ENCODE measurements around the gene ABLIM2. TPM values are rescaled to one million over a fixed set of nuclear protein-coding genes. Genes with fewer than 3 reads are reported as not detected.
A peak's percentile ranks its signal among the peaks of the same experiment; 100 is the strongest.

Gene ABLIM2
- total RNA-seq, 2 experiments from 2014 or later, result 0.30 to 0.79 TPM

DNA sequence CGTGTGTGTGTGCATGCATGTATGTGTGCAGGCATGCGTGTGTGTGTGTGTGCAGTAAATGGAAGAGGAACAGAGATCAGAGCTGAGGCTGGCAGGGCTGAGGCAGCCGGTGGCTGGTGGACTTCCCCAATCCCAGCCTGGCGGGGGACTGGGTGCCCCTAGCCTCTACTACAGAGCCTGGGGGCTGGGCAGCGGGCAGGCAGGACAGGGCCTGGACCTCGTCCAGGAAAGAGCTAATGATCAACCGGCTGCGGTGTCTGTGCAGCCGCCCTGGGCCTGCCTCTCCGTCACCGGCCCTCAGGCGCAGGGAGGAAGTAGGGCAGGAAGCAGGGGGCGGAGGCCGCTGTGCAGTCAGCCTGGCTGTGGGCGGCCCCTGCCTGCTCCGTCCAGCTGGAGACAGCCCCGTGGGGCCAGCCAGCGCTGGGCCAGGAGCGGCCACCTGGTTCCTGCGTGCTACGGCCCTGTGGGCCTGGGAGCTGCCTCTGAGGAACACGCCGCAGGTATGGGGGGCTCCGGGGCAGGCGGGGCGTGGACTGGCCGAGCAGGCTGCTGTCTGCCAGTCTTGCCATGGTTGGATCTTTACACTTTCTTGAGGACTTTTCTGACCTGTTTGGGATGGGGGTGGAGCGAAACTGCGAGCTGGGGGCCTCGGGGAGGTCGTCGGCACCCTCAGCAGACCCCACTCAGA lies 40.4 kb upstream of the ABLIM2 start, which contains the start of gene SH3TC1:
TSS of gene SH3TC1 (plus strand) at position 385 of the 688 bp plus-strand sequence. CDS start 5,905 bp downstream, outside the sequence.
- ChIA-PET CTCF (interaction anchor here (0.6 to 1.8 kb wide), 6 partner anchors 22 to 1539 kb away, joined by 3 to 5 read pairs (median 4); no protein-coding TSS in a partner anchor), POLR2A (no interaction called here)
- peak within 1 kb of the TSS; percentile 88 for H3K27ac Mint-ChIP-seq
- H3K36me3 Mint-ChIP-seq (ENCODE audit: low read depth), result no peaks in the 10 kb centered on the region
- H3K27me3 Mint-ChIP-seq, result no peaks in the 10 kb centered on the region
- H3K4me1 Mint-ChIP-seq, result peaks cover 39% of the 10 kb centered on the region
- peak; percentile 67 for DNase-seq
- H3K9me3 Mint-ChIP-seq, result no peaks in the 10 kb centered on the region
- peak within 1 kb of the TSS; percentile 77 for H3K4me3 Mint-ChIP-seq

DNA sequence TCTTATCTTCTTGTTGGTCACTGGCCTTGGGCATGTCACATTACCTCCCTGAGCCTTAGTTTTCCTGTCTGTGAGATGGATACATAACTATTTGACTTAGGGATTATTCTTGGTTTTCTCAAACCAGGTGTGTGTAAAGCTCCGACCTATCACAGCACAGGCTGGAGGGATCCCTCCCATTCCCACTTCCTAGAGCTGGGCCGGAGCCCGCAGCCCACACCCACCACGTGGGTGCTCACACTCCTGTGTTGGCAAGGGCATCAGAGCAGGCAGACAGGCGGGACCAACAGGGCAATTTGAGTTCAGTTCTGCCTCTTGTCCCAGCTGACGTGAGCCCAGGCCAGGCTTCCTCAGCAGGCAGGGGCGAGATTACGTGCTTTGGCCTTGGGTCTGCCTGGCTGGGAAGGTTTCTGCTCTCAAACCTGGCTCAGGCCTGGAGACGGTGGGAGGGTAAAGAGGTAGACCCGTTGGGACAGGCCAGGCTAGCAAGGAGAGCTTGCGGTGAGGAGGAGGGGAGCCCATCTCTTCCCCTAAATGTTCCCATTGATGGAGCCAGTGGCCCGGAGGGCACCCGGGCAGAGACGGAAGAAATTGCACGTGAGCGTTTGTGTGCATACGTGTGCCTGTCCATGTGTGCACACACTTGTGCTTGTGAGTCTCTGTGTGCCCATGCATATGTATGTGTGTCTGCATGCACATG lies 39.7 kb upstream of the ABLIM2 start:
- Mint-ChIP-seq H3K36me3 (ENCODE audit: low read depth) (no peaks in the 10 kb centered on the region), H3K4me3 (peak overlapping the region; percentile 77), H3K27ac (peak overlapping the region; percentile 88), H3K4me1 (peaks cover 39% of the 10 kb centered on the region), H3K9me3 (no peaks in the 10 kb centered on the region), H3K27me3 (peaks cover under 1% of the 10 kb centered on the region)
- ChIA-PET POLR2A (no interaction called here), CTCF (interaction anchor here (0.6 to 2.0 kb wide), 6 partner anchors 8 to 1539 kb away, joined by 3 to 7 read pairs (median 4); no protein-coding TSS in a partner anchor)
- no peak for DNase-seq

DNA sequence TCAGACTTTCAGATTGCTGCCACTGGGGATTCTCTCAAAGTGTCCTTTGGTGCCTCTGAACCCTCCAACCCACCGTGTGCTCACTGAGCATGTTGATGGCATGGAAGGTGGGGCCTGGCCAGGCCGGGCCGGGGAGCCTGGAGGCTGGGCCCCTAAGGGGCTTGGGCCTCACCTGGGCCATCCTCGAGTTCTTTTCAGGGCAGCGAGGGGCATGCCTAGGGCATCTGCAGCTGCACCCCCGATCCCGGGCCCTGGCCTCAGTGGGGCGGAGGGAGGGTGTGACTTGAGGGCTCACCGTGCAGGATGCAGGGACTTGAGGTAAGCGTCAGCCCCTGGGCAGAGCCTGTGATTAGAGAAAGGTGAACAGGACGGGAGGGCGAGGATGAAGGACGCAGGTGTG lies 38.9 kb upstream of the ABLIM2 start:
- POLR2A ChIA-PET, result no interaction called here
- CTCF ChIA-PET, result interaction anchor here (1.0 to 2.0 kb wide), 3 partner anchors 8 to 44 kb away, joined by 3 to 7 read pairs (median 5); no protein-coding TSS in a partner anchor
- no peaks in the 10 kb centered on the region for H3K9me3 Mint-ChIP-seq
- peaks cover 40% of the 10 kb centered on the region for H3K4me1 Mint-ChIP-seq
- H3K36me3 Mint-ChIP-seq (ENCODE audit: low read depth), result no peaks in the 10 kb centered on the region
- H3K4me3 Mint-ChIP-seq, result no peak overlapping the region
- peaks cover 2% of the 10 kb centered on the region for H3K27me3 Mint-ChIP-seq
- H3K27ac Mint-ChIP-seq, result no peak overlapping the region
- no peak for DNase-seq

DNA sequence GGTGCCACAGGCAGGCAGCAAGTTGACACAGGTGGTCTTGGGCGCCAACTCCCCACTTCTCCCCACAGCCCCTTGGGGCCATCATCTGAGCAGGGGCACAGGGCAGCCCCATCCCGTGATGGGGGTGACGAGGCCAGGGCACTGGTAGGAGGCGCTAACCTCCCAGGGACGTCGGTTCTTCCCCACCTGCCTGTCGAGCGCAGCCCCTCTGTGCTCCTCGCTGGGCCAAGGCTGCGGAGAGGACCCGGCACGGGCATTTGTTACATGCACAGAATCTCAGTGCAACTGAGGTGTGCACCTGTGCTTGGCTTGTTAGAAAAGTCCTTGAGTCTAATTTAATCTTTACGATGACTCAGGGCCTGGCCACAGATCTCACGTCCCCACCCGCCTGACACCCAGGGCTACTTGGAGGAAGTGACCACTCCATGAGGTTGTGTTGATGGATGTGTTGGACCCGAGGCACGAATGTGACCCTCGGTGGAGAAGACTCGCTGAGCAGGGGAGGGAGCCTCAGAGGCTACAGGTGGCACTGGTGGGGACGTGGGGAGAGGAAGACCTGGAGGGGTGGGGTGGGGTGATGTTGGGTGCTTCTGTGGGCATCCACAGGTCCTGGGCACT lies 37.3 kb upstream of the ABLIM2 start:
- CTCF ChIA-PET, result interaction anchor here (2.0 kb wide), 1 partner anchor 46 kb away, joined by 7 read pairs; no protein-coding TSS in a partner anchor
- POLR2A ChIA-PET, result no interaction called here
- DNase-seq, result no peak
- Mint-ChIP-seq H3K4me3 (no peak overlapping the region), H3K9me3 (no peaks in the 10 kb centered on the region), H3K27ac (no peak overlapping the region), H3K4me1 (peaks cover 28% of the 10 kb centered on the region), H3K36me3 (ENCODE audit: low read depth) (no peaks in the 10 kb centered on the region), H3K27me3 (peaks cover 2% of the 10 kb centered on the region)

DNA sequence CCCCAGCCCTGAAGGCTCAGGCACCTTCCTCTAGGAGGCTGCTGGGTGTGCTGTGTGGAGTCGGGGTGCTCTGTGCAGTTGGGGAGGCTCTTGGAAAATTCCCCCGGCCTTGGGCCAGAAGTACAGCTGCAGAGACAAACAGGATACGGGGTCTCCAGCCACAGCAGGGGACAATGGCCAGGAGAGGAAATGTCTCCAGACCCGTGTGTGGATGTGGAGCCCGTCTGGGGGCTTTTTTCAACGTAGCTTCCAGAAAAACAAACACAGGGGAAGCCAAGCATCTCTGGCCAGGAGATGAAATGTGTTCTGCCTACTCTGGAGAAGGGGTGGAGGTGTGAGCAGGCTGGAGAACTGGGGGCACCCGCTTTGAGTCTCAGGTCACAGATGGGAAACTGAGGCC lies 36.8 kb upstream of the ABLIM2 start:
- Mint-ChIP-seq H3K4me3 (no peak overlapping the region), H3K27me3 (peaks cover 2% of the 10 kb centered on the region), H3K27ac (no peak overlapping the region), H3K36me3 (ENCODE audit: low read depth) (no peaks in the 10 kb centered on the region), H3K4me1 (peaks cover 23% of the 10 kb centered on the region), H3K9me3 (no peaks in the 10 kb centered on the region)
- ChIA-PET CTCF (interaction anchor here (1.4 kb wide), 1 partner anchor 8 kb away, joined by 4 read pairs; no protein-coding TSS in a partner anchor), POLR2A (no interaction called here)
- DNase-seq, result no peak

DNA sequence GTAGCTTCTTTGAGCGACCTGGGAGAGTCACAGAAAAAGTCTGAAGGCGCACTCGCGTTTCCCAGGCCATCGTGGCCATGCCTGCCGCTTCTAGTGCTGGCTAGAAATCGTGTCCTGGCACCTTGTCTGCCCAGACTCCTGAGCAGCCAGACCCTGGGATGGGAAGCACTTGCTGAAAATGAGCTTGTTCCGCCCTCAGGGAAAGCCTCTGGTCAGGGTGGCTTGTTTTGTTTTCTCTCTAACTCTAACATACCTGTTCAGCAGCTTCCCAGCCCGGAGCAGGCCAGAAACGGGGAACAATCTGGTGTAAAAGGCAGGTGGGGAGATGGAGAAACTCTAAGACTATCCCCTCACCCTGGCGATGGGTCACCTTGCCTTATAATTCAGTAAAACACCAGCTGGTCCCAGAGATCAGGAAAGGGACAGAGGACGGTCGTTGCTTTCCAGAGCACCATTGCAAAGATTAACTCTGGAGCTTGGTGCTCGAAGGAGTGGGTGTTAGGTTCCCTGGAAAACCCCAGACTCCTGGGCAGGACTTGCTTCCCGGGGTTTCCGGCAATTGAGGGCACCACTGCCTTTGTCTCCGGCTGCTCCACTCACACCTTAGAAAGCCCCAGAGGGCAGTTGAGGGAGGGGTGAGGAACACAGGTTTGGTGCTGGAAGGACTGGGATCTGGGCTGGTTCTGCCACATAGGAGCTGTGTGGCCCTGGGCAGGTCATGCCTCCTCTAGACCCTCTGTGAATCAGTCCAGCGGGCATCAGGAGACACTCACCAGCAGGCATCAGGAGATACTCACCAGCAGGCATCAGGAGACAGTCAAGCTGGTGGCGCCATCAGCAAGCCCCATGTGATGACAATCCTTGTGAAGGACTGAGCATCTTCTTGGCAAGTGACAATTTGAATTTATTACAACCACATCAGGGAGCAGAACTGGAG lies 36.0 kb upstream of the ABLIM2 start:
- no peak overlapping the region for H3K27ac Mint-ChIP-seq

DNA sequence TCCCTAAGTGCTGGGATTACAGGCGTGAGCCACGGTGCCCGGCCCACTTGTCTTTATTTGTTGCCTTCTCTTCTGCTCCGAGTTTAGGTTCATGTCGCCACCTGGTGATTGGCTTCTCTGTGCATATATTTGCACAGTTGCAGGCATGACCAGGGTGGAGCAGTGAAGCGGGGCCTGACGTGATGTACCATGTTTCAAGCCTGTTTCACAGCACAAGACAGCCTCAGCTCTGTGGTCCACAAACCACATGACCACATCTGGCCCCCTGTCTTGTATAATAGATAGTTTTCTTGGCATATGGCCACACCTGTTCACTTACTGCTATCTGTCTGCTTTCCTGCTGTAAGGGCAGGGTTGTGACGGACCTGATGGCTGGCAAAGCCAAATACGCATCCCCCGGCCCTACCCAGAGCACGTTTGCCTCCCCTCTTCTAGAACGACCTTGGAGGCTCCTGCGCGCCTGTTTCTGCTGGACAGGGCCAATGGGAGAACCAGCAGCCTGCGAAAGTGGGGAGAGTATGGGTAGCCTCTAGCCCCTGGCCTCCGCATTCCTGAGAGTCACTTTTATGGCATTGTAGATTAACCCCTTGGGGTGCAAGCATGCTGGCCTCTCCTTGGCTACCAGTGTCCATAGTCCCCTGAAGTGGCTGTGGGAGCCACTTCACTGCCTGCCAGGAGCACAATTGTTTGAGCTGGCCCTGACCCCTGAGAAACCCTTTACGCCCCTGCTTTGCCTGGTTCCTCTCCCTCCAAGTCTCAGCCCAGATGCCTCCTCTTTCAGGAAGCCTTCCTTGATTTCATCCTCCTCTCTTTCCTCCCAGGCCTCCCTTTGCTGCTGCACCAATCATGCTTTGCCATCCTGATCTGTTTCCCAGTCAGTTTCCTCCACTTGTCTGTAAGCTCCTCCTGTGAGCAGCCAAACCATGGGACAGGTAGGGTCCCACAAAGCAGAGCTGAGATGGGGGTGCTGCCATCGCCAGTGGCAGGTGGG lies 34.4 kb upstream of the ABLIM2 start:
- ChIA-PET POLR2A (no interaction called here), CTCF (interaction anchor here (1.1 to 1.7 kb wide), 4 partner anchors 9 to 28 kb away, joined by 3 to 4 read pairs (median 4); no protein-coding TSS in a partner anchor)
- Mint-ChIP-seq H3K4me3 (no peak overlapping the region), H3K27me3 (peaks cover 2% of the 10 kb centered on the region), H3K9me3 (no peaks in the 10 kb centered on the region), H3K36me3 (ENCODE audit: low read depth) (no peaks in the 10 kb centered on the region), H3K4me1 (peaks cover 1% of the 10 kb centered on the region), H3K27ac (no peak overlapping the region)
- DNase-seq, result peak; percentile 45

More for the DNA sequence above, 36.0 kb upstream of the ABLIM2 start:
- DNase-seq, result no peak
- Mint-ChIP-seq H3K4me3 (no peak overlapping the region), H3K27me3 (peaks cover 2% of the 10 kb centered on the region), H3K9me3 (no peaks in the 10 kb centered on the region), H3K36me3 (ENCODE audit: low read depth) (no peaks in the 10 kb centered on the region), H3K4me1 (peaks cover 14% of the 10 kb centered on the region)
- ChIA-PET POLR2A (no interaction called here), CTCF (interaction anchor here (0.8 to 1.7 kb wide), 5 partner anchors 7 to 20 kb away, joined by 3 to 4 read pairs (median 4); no protein-coding TSS in a partner anchor)

DNA sequence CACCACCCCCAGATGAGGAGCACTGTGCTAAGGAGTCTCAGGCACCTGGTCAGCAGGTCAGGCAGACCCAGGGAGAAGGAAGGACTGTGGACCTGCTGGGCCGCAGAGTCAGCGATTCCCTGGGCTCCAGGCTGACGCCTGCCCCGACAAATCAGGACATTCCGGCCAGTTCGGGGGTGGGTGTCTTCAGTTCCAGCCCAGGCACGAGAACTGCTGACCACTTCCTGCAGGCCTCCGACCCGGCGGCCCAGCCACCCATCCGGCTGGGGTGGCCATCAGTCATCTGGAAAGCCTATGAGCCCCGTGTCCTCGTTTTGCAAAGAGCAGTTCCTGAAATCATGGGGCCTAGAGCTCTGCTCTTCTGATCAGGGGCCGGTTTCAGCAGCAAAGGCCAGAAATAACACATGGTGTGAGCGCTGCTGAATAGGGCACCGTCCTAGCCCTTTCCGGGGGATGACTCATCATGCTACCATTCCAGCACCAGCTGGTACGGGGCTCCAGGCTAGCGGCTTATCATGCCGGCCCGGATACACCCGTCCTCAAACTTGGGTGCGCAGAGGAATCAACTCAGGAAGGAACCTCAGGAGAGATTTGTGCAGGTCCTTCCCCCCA lies 32.6 kb upstream of the ABLIM2 start:
- ChIA-PET CTCF (interaction anchor here (0.8 to 1.1 kb wide), 3 partner anchors 14 to 83 kb away, joined by 3 read pairs; no protein-coding TSS in a partner anchor), POLR2A (no interaction called here)
- Mint-ChIP-seq H3K27ac (no peak overlapping the region), H3K27me3 (peaks cover 2% of the 10 kb centered on the region), H3K4me3 (no peak overlapping the region), H3K4me1 (peaks cover 1% of the 10 kb centered on the region), H3K36me3 (ENCODE audit: low read depth) (no peaks in the 10 kb centered on the region), H3K9me3 (no peaks in the 10 kb centered on the region)
- no peak for DNase-seq

DNA sequence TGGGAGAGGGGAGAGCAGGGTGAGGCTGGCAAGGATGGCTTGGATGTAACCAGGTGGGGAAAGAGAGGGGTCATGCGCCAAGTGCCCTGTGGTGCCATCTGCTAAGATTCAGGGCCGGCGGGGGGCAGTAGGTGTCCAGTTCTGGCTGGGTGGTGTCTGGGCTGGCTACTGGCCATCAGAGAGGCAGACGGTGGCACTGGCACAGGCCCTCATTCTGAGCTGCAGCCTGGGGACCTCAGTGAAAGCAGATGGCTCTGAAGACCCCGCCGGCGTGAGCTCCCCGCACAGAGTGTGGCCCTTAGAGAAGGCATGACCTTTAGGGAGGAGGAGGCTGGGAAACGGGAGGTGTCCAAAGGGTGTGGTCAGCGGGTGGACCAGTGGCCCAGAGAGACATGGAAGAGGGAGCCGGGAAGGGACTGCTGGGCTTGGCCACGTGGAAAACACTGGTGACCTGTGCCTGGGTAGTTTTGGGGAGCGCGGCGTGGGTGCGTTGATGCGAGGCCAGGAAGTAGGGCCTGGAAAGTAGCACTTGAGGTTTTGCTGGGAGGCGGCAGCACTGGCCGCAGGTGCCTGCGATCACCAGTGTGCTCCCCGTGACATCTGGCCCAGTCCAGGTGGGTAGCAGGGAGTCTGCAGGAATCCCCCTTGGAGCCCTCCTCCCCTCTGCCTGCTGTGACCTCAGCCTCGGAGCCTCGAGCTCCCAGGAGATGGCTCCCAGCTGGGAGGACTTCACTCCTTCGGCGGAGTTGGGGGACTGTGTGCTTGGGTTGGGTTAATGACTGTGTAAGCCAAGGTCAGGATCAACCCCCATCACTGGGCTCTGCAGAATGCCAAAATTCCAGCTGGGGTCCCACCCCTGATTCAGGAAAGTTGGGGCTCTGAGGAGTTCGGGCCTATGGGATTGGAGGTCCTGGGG lies 31.2 kb upstream of the ABLIM2 start:
- ChIA-PET CTCF (interaction anchor here (1.1 kb wide), 1 partner anchor 8 kb away, joined by 3 read pairs; no protein-coding TSS in a partner anchor), POLR2A (no interaction called here)
- Mint-ChIP-seq H3K4me3 (no peak overlapping the region), H3K27ac (no peak overlapping the region), H3K9me3 (no peaks in the 10 kb centered on the region), H3K36me3 (ENCODE audit: low read depth) (no peaks in the 10 kb centered on the region), H3K4me1 (peaks cover 1% of the 10 kb centered on the region), H3K27me3 (peaks cover 2% of the 10 kb centered on the region)
- no peak for DNase-seq

Data from activated CD4-positive, alpha-beta T cell treated with anti-CD3 and anti-CD28 coated beads, Interleukin-2, amount 10 ng/mL, durations not matched to agents 7 days and 5 days (primary cell).